ENCODE data around the gene GRIK1. TPM values are rescaled to one million over a fixed set of nuclear protein-coding genes. Genes with fewer than 3 reads are reported as not detected.

The GRIK1 gene
- total RNA-seq, 1 donor from 2014 or later = not detected

DNA sequence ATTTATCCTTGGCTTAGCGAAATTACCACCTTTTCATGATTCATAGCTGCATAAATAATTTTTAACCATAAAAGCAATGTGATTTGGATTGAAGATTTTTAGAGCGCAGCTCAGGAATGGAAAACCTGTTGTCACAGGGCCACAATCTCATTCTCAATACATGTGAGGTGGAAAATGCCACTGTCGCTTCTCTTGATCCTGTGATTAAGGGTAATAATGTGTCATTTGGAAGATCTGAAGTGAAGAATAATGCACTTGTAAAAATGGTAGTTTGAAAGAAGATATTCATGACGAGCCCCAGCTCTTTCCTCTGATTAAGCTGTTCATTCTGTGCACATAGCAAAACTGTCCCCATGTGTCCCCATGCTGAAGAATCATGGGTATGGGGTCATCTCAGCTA, 410.7 kb downstream of the GRIK1 start:
- no peak for DNase-seq
- Histone ChIP-seq H3K27me3 (no peaks in the 10 kb centered on the region), H3K27ac (no peak overlapping the region), H3K36me3 (no peaks in the 10 kb centered on the region), H3K9me3 (no peaks in the 10 kb centered on the region), H3K4me1 (no peaks in the 10 kb centered on the region), H3K4me3 (no peak overlapping the region)
- intact Hi-C loops (cut with DNase I) = no loop called here
- TF ChIP-seq, protein P1, sequence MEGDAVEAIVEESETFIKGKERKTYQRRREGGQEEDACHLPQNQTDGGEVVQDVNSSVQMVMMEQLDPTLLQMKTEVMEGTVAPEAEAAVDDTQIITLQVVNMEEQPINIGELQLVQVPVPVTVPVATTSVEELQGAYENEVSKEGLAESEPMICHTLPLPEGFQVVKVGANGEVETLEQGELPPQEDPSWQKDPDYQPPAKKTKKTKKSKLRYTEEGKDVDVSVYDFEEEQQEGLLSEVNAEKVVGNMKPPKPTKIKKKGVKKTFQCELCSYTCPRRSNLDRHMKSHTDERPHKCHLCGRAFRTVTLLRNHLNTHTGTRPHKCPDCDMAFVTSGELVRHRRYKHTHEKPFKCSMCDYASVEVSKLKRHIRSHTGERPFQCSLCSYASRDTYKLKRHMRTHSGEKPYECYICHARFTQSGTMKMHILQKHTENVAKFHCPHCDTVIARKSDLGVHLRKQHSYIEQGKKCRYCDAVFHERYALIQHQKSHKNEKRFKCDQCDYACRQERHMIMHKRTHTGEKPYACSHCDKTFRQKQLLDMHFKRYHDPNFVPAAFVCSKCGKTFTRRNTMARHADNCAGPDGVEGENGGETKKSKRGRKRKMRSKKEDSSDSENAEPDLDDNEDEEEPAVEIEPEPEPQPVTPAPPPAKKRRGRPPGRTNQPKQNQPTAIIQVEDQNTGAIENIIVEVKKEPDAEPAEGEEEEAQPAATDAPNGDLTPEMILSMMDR (IDR thresholded peaks at IDR 0.05) = no peak
- no peak for ATAC-seq

DNA sequence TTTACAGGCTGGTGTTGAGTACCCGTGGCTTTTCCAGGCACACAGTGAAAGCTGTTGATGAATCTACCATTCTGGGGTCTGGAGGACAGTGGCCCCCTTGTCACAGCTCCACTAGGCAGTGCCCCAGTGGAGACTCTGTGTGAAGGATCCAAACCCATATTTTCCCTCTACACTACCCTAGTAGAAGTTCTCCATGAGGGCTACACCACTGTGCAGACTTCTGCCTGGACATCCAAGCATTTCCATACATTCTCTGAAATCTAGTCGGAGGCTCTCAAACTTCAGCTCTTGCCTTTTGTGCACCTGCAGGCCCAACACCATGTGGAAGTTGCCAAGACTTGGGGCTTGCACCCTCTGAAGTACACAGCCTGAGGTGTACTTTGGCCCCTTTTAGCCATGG, 413.3 kb downstream of the GRIK1 start:
- H3K4me3 ChIP-seq = no peak overlapping the region
- intact Hi-C loops (cut with DNase I) = no loop called here

DNA sequence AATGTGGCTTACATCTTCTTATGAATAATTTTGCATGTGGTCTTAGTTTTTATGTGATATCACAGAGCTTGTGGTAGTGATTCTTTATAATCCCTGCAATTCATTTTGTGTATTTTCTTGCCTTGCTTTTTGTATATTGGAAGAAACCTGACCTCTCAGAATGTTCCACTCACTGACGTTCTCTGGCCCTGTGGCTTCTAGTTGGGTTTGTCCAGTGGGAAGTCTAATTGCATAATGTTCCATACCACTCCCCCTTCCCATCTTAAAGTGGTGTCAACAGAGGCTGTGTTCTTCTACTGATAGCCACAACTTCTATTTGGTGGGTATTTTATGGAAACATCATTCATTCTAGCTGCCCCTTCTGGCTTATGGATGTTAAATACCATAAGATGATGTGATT, 415.7 kb downstream of the GRIK1 start:
- no peak overlapping the region for H3K4me3 ChIP-seq
- no peaks in the 10 kb centered on the region for H3K27me3 ChIP-seq
- TF ChIP-seq, protein P1 (IDR thresholded peaks at IDR 0.05) = no peak
- no peaks in the 10 kb centered on the region for H3K4me1 ChIP-seq
- H3K36me3 ChIP-seq = no peaks in the 10 kb centered on the region
- H3K9me3 ChIP-seq = no peaks in the 10 kb centered on the region
- DNase-seq = no peak
- no peak overlapping the region for H3K27ac ChIP-seq
- intact Hi-C loops (cut with DNase I) = no loop called here
- ATAC-seq = no peak

More for the DNA sequence above, 413.3 kb downstream of the GRIK1 start:
- Histone ChIP-seq H3K27ac (no peak overlapping the region), H3K27me3 (no peaks in the 10 kb centered on the region), H3K4me1 (no peaks in the 10 kb centered on the region), H3K9me3 (no peaks in the 10 kb centered on the region), H3K36me3 (no peaks in the 10 kb centered on the region)
- TF ChIP-seq, protein P1 (IDR thresholded peaks at IDR 0.05) = no peak
- no peak for ATAC-seq
- DNase-seq = no peak

DNA sequence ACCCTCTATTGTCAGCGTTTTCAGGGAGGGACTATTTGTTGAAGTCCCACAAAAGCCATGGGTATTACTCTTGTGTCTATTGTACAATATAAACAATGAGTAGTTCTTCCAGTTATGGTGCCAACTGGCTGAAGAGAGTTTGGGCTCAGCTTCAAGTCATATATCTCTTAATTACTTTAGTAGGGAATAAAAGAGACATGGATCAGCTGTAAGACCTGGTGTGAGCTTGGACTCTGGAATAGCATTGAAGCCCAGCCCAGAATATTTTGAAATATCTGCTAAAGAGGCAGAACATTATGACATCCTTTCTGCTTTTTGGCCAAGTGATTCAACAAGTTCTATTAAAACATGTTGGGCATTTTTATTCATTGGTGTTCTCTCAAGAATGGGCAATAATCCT, 416.1 kb downstream of the GRIK1 start:
- intact Hi-C loops (cut with DNase I) = no loop called here
- Histone ChIP-seq H3K4me3 (no peak overlapping the region), H3K36me3 (no peaks in the 10 kb centered on the region), H3K27me3 (no peaks in the 10 kb centered on the region), H3K27ac (no peak overlapping the region), H3K9me3 (no peaks in the 10 kb centered on the region), H3K4me1 (no peaks in the 10 kb centered on the region)
- TF ChIP-seq, protein P1 (IDR thresholded peaks at IDR 0.05) = no peak
- ATAC-seq (no peak), DNase-seq (no peak)

DNA sequence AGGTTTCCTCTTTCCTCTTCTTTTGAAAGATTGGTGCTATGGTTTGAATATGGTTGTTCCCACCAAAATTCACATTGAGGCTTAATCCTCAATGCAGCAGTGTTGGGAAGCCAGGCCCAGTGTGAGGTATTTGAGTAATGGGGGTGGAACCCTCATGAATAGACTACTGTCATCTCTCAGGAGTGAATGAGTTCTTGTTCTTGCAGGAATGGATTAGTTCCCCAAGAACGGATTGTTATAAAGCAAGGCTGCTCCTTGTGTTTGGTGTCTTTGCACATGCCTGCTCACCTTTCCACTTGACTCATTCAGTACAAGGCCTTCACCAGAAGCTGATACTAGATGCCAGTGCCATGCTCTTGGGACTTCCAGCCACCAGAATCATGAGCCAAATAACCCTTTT, 417.9 kb downstream of the GRIK1 start:
- no peaks in the 10 kb centered on the region for H3K9me3 ChIP-seq
- no peak overlapping the region for H3K27ac ChIP-seq
- no peaks in the 10 kb centered on the region for H3K36me3 ChIP-seq
- no peak overlapping the region for H3K4me3 ChIP-seq
- no peaks in the 10 kb centered on the region for H3K4me1 ChIP-seq
- ATAC-seq = no peak
- intact Hi-C loops (cut with DNase I) = no loop called here
- no peaks in the 10 kb centered on the region for H3K27me3 ChIP-seq
- TF ChIP-seq, protein P1 (IDR thresholded peaks at IDR 0.05) = no peak
- no peak for DNase-seq

DNA sequence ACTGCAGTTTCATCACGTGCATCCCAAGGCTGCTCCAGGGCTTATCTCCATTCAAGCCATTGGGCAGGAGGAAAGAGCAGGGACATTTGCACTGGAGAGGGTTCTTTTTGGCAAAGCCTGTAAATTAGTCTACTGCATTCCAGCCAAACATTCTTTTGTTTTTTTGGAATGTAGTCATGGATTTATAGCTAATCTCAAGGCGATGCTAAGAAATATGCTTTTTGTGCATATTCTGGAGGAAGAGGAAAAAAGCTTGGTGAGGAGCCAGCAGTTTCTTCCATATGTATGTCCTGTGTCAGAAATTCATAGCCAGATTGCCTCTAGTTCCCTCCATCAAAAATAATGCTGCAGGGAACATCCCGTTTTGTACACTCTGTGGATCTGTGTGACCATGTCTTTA, 419.6 kb downstream of the GRIK1 start:
- H3K4me1 ChIP-seq = no peaks in the 10 kb centered on the region
- H3K27me3 ChIP-seq = no peaks in the 10 kb centered on the region
- intact Hi-C loops (cut with DNase I) = no loop called here
- no peaks in the 10 kb centered on the region for H3K36me3 ChIP-seq
- no peaks in the 10 kb centered on the region for H3K9me3 ChIP-seq
- DNase-seq (no peak), ATAC-seq (no peak)
- TF ChIP-seq, protein P1 (IDR thresholded peaks at IDR 0.05) = no peak
- H3K4me3 ChIP-seq = no peak overlapping the region
- H3K27ac ChIP-seq = no peak overlapping the region

Measured in upper lobe of right lung (tissue), 1 donor.